Neural crest cell (in vitro differentiated cells): ENCODE data around the gene GPR152. TPM values are rescaled to one million over a fixed set of nuclear protein-coding genes. Genes with fewer than 3 reads are reported as not detected.

Experiments used
- DNase-seq: peaks from one replicate; pipeline ENCODE4 v3.0.0; 2021; ENCODE audit warnings: low read depth, mixed read lengths, low spot score
- H3K27ac Mint-ChIP-seq: one replicate; pipeline ENCODE4 v1.8.0; 2021; ENCODE audit warnings: mild to moderate bottlenecking, mixed read lengths; ENCODE audit not compliant: unreplicated experiment
- H3K27me3 Mint-ChIP-seq: 2 replicates; pipeline ENCODE4 v1.8.0; 2021; ENCODE audit warnings: low read depth, mild to moderate bottlenecking, mixed read lengths
- H3K36me3 Mint-ChIP-seq: 2 replicates; pipeline ENCODE4 v1.8.0; 2021; ENCODE audit warnings: low read depth, mild to moderate bottlenecking, mixed read lengths
- H3K4me1 Mint-ChIP-seq: 2 replicates; pipeline ENCODE4 v1.8.0; 2021; ENCODE audit warnings: mixed read lengths
- H3K4me3 Mint-ChIP-seq: one replicate; pipeline ENCODE4 v1.8.0; 2021; ENCODE audit warnings: mild to moderate bottlenecking, mixed read lengths
- H3K9me3 Mint-ChIP-seq: 2 replicates; pipeline ENCODE4 v1.8.0; 2021; ENCODE audit warnings: mixed read lengths
- total RNA-seq: library from RNA; stranded (reverse); gene quantifications from 2 replicates; pipeline ENCODE4 v1.2.1, GENCODE V29; 2021
- TF ChIP-seq, protein P1 (sequence below): fragments of 200-600 bp; sonication (generic); conservative IDR thresholded peaks from 2 replicates; pipeline ENCODE4 v1.5.0; 2021; ENCODE audit warnings: antibody characterized with exemption, mild to moderate bottlenecking

The GPR152 gene
- total RNA-seq, 1 donor from 2014 or later: not detected

DNA sequence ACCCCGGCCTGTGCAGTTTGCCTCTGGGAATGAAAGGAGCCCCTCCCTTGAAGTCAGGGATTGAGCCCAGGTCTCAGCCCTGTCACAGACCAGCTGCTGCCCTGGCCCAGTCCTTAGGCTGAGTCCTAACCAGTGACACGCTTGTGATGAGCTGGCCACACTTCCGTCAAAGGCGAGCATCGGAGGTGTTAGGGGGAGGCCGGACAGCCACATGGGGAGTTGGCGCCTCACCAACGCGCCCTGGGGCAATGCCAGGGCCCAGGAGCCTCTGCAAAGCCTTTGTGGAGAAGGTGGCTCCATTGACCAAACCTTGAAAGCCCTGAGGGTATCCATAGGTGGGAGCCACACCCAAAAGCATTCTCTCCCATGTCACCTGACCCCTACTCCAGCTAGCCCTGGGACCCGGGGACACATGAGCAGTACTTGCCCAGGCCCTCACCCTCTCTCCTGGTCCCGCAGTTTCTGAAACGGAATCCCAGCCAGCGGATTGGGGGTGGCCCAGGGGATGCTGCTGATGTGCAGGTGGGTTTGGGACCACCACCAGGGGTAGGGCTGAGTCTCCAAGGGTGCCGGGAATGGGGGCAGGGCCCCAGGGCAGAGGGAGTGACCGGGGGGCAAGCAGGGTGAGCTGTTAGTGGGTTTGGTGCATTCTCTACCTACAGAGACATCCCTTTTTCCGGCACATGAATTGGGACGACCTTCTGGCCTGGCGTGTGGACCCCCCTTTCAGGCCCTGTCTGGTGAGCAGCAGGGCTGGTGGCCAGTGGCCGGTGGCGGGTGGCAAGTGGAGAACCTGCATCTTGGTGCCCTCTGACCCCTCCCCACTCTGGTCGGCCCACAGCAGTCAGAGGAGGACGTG lies 18.8 kb downstream of the GPR152 start:
- H3K27me3 Mint-ChIP-seq: no peaks in the 10 kb centered on the region
- no peaks in the 10 kb centered on the region for H3K36me3 Mint-ChIP-seq
- no peak for DNase-seq
- H3K4me1 Mint-ChIP-seq: no peaks in the 10 kb centered on the region
- no peaks in the 10 kb centered on the region for H3K9me3 Mint-ChIP-seq
- H3K27ac Mint-ChIP-seq: no peak overlapping the region
- H3K4me3 Mint-ChIP-seq: peak overlapping the region; percentile 49
- TF ChIP-seq, protein P1, sequence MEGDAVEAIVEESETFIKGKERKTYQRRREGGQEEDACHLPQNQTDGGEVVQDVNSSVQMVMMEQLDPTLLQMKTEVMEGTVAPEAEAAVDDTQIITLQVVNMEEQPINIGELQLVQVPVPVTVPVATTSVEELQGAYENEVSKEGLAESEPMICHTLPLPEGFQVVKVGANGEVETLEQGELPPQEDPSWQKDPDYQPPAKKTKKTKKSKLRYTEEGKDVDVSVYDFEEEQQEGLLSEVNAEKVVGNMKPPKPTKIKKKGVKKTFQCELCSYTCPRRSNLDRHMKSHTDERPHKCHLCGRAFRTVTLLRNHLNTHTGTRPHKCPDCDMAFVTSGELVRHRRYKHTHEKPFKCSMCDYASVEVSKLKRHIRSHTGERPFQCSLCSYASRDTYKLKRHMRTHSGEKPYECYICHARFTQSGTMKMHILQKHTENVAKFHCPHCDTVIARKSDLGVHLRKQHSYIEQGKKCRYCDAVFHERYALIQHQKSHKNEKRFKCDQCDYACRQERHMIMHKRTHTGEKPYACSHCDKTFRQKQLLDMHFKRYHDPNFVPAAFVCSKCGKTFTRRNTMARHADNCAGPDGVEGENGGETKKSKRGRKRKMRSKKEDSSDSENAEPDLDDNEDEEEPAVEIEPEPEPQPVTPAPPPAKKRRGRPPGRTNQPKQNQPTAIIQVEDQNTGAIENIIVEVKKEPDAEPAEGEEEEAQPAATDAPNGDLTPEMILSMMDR: no peak

GRCh38 chr11:67432655-67433349 lies 19.7 kb downstream of the GPR152 start:
- Mint-ChIP-seq H3K27ac (no peak overlapping the region), H3K4me3 (peak overlapping the region; percentile 81), H3K27me3 (no peaks in the 10 kb centered on the region), H3K36me3 (no peaks in the 10 kb centered on the region), H3K9me3 (no peaks in the 10 kb centered on the region), H3K4me1 (peaks cover 5% of the 10 kb centered on the region)
- TF ChIP-seq, protein P1: no peak
- no peak for DNase-seq

- TF ChIP-seq, protein P1: no peak
- no peaks in the 10 kb centered on the region for H3K36me3 Mint-ChIP-seq
- H3K27me3 Mint-ChIP-seq: no peaks in the 10 kb centered on the region
- peaks cover 8% of the 10 kb centered on the region for H3K4me1 Mint-ChIP-seq
- no peaks in the 10 kb centered on the region for H3K9me3 Mint-ChIP-seq
- no peak for DNase-seq
- H3K4me3 Mint-ChIP-seq: peak overlapping the region; percentile 81
- peak overlapping the region; percentile 85 for H3K27ac Mint-ChIP-seq
Observed at GRCh38 chr11:67431346-67432249, 20.9 kb downstream of the GPR152 start.

DNA sequence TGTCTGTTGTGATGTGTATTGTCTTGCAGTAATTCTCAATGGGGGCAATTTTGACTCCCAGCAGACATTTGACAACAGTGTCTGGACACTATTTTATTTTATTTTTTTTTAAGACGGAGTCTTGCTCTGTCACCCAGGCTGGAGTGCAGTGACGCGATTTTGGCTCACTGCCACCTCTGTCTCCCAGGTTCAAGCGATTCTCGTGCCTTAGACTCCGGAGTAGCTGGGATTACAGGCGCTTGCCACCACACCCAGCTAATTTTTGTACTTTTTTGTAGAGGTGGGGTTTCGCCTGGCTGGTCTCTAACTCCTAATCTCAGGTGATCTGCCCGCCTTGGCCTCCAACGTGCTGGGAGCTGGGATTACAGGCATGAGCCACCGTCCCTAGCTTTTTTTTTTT lies 22.8 kb downstream of the GPR152 start:
- TF ChIP-seq, protein P1: no peak
- Mint-ChIP-seq H3K4me3 (peak overlapping the region; percentile 89), H3K4me1 (peaks cover 8% of the 10 kb centered on the region), H3K9me3 (no peaks in the 10 kb centered on the region), H3K27me3 (no peaks in the 10 kb centered on the region), H3K27ac (no peak overlapping the region), H3K36me3 (no peaks in the 10 kb centered on the region)
- DNase-seq: no peak

DNA sequence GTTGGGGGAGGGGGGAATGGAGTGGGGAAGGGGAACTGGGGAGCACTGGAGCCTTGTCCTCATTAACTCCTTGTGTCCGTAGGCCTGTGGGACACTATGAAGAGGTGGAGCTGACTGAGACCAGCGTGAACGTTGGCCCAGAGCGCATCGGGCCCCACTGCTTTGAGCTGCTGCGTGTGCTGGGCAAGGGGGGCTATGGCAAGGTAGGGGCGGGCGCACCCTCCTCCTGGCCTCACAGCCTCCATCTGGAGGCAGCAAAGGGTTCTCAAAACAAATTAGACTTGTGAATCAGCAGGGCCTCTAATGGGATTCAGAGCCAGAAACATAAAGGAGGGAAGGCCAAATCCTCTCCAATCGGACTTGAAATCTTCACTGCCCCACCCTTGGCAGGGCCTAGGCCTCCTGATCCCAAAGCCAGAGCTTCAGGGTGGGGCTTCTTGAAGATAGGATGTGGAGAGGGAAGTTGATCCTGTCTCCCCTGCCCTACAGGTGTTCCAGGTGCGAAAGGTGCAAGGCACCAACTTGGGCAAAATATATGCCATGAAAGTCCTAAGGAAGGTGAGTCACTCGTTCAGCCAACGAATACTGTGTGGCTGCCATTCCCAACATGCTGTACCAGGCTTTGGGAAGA lies 23.4 kb downstream of the GPR152 start:
- no peak for DNase-seq
- TF ChIP-seq, protein P1: no peak
- no peaks in the 10 kb centered on the region for H3K27me3 Mint-ChIP-seq
- no peaks in the 10 kb centered on the region for H3K36me3 Mint-ChIP-seq
- H3K4me3 Mint-ChIP-seq: peak overlapping the region; percentile 89
- H3K4me1 Mint-ChIP-seq: peaks cover 8% of the 10 kb centered on the region
- peak overlapping the region; percentile 98 for H3K27ac Mint-ChIP-seq
- H3K9me3 Mint-ChIP-seq: no peaks in the 10 kb centered on the region
